ENCODE data around the gene LRP5.

Gene LRP5

GRCh38 chr11:68273026-68273738 is 39.2 kb upstream of the LRP5 start:
- TF ChIP-seq CTCF (IDR thresholded peaks at IDR 0.05; ENCODE audit: insufficient read depth, low read depth, low read length, missing control alignments): no peak
- no peak for DNase-seq (ENCODE audit: low read depth)
- no peak overlapping the region for H3K4me3 ChIP-seq (ENCODE audit: low read length)

GRCh38 chr11:68274306-68274705 is 38.1 kb upstream of the LRP5 start:
- H3K4me3 ChIP-seq (ENCODE audit: low read length): no peak overlapping the region
- no peak for TF ChIP-seq CTCF (IDR thresholded peaks at IDR 0.05; ENCODE audit: insufficient read depth, low read depth, low read length, missing control alignments)
- no peak for DNase-seq (ENCODE audit: low read depth)

GRCh38 chr11:68275721-68276507 is 36.5 kb upstream of the LRP5 start:
- peak; percentile 53 for DNase-seq (ENCODE audit: low read depth)
- no peak for TF ChIP-seq CTCF (IDR thresholded peaks at IDR 0.05; ENCODE audit: insufficient read depth, low read depth, low read length, missing control alignments)
- H3K4me3 ChIP-seq (ENCODE audit: low read length): no peak overlapping the region

GRCh38 chr11:68276861-68277260 is 35.5 kb upstream of the LRP5 start:
- TF ChIP-seq CTCF (IDR thresholded peaks at IDR 0.05; ENCODE audit: insufficient read depth, low read depth, low read length, missing control alignments): no peak
- DNase-seq (ENCODE audit: low read depth): no peak
- no peak overlapping the region for H3K4me3 ChIP-seq (ENCODE audit: low read length)

GRCh38 chr11:68279676-68280075 is 32.7 kb upstream of the LRP5 start:
- no peak overlapping the region for H3K4me3 ChIP-seq (ENCODE audit: low read length)
- peak; percentile 50 for DNase-seq (ENCODE audit: low read depth)
- TF ChIP-seq CTCF (IDR thresholded peaks at IDR 0.05; ENCODE audit: insufficient read depth, low read depth, low read length, missing control alignments): no peak

GRCh38 chr11:68282141-68282860 is 30.1 kb upstream of the LRP5 start:
- H3K4me3 ChIP-seq (ENCODE audit: low read length): no peak overlapping the region
- TF ChIP-seq CTCF (IDR thresholded peaks at IDR 0.05; ENCODE audit: insufficient read depth, low read depth, low read length, missing control alignments): no peak
- peak; percentile 75 for DNase-seq (ENCODE audit: low read depth)

Measured in epithelial cell of esophagus (primary cell).